ENCODE measurements around the gene NXPH3.
"Not testable (repeated sequence)": the region's sequence is repeated elsewhere in the genome, so short reads cannot be mapped to it uniquely, and the experiment has no call there.

The NXPH3 gene
- total RNA-seq, result 0 to 0.54 (median 0) reads per million in 4 experiments

DNA sequence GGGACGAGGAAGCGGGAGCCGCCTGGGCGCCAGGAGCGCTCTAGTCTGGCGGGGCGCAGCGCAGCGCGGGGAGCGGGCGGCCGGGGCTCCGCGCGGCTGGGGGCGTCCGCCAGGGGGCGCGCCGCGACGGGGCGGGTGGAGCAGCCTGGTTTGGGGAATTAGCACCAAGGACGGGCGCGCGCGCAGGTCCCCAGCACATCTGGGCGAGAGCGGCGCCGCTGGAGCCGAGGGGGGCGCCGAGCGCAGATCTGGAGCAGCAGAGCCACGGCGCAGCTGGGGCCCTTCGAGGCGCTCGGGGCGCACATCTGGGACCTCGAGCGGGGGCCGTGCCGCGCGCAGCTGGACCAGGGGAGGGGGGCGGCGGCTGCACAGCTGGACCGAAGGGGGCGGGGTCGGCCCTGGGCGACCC, at the start of gene NXPH3:
Gene NXPH3 (plus strand): TSS at position 193 of the 409 bp plus-strand sequence. CDS start 349 bp downstream, outside the sequence.
- DNase-seq, result peak; percentile 49

DNA sequence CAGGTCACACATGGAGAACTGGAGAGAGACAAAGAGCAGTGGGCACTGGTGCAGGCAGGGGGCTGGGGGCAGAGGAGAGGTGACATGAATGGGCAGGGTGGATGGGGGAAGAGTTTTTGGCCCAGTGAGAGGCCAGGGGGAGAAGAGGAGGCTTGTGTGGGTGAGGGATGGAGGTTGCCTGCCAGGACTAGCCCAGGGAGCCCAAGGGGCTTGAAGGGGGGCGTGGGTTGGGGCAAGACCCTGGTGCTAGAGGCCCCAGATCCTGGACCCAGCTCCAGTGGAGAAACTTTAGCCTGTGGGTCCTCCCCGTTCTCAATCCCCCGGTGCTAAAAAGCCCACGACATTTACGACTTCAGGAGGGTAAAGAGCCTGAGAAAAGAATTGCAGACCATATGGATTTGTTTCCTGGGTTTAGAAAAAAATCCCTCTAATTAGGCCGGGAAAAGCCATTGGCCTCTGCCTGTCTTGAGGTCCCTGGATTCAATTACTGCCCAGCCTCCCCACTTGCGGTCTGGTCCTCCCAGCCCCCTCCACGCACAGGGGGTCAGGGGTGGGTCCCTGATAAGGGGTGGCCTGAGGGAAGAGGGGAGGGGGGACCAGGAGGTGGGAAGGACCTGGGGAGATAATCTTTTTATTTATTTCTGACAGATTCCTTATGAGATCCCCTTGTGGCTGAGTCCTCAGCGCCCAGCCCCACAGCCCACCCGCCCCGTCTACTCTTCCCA, 47.6 kb upstream of the NXPH3 start:
- DNase-seq, result no peak

DNA sequence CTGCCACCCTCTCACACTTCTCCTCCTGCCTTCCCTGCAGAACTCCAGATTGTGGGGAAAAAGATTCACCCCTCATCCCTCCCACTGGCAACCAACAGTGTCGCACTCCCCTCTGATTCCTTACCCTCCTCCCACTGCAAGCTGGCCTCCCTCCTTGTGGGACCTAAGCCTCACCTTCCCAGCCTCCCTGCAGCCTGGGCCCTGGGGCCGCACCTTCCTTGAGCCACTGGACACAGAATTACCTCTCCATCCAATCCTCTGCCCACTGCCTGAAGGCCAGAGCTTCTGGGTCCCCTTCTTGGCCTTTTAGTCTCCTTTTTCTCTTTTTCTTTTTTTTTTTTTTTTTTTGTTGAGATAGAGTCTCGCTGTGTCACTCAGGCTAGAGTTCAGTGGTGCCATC, 46.7 kb upstream of the NXPH3 start:
- no peak for DNase-seq

DNA sequence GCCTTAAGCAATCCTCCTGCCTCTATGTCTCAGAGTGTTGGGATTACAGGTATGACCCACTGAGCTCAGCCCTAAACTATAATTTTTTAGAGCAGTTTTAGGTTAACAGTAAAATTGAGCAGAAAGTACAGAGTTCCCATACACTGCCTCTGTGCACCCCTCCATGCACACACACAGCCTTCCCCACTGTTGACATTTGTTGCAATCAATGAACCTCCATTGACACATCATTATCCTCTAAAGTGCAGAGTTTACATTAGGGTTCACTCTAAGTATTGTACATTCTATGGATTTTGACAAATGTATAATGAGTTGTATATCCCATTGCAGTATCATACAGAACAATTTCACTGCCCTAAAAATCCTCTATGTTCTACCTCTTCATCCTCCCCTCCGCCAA, 45.6 kb upstream of the NXPH3 start:
- no peak for DNase-seq

DNA sequence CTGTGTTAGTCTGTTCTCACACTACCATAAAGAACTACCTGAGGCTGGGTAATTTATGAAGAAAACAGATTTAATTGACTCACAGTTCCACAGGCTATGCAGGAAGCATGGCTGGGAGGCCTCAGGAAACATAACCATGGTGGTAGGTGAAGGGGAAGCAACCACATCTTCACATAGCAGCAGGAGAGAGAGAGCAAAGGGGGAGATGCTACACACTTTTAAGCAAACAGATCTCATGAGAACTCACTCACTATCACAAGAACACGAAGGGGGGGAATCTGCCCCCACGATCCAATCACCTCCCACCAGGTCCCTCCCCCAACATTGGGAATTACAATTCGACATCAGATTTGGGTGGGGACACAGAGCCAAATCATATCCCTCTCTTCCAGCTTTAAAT, 31.8 kb upstream of the NXPH3 start:
- no peak for DNase-seq

DNA sequence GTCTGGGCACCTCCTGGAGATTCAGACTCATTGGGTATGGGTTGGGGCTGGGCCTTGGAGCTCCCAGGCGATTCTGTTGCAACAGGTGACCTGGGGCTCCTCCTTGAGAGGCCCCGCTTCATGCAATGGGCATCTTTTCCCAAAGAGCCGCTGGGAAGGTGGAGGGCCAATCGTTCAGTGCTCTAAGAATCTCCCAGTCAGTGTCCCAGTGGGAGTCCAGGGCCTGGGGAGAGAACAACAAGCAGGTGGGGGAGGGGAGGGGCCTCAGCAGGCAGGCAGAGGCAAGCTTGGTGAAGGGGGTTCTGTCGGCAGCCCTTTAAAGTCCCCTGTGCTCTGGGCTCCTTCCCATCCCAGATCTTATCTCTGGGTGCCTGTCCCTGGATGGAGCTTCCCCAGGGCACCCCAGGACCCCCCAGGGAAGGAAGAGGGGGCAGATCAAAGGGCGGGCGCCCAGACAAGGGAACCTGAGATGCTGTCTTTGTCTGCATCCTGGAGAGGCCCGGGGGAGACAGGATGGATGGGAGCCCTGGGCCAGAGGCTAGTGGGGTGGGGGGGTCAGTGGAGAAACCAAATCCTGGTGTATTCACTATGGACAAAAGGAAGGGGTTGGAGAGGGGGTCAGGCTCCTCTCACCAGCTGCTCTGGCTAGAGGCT, 30.5 kb upstream of the NXPH3 start:
- DNase-seq, result no peak

DNA sequence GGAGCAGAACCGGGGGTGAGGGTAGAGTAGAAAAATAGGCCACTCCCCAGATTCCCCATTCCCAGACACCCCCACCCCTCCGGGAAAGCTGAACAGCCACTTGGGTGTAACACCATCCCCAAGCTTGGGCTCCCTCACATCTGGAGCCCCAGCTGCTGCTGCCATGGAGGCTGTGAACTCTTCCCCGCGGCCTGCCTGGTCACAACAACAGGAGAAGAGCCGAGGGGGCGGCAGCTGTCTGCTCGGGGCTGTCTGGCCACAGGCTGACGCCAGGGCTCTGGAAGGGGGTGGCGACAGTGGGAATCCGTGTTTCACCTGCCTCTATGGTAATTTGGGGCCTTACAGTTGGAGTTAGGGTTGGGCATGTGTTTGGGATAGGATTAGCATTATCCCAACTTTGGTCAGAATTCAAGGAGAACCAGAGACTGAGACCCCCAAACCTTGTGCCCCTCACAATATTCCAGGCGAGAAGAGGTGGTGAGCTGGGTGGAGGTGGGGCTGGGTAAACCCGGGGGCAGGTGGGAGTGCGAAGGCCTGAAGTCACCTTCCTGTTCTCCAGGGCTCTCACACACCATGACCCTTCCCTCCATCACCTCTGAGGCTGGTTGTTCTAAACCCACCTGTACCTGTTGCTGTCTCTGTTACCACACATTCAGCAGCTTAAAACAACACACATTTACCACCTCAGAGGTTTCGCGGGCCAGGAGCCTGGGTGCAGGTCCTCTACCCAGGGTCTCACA, 29.7 kb upstream of the NXPH3 start:
- no peak for DNase-seq

DNA sequence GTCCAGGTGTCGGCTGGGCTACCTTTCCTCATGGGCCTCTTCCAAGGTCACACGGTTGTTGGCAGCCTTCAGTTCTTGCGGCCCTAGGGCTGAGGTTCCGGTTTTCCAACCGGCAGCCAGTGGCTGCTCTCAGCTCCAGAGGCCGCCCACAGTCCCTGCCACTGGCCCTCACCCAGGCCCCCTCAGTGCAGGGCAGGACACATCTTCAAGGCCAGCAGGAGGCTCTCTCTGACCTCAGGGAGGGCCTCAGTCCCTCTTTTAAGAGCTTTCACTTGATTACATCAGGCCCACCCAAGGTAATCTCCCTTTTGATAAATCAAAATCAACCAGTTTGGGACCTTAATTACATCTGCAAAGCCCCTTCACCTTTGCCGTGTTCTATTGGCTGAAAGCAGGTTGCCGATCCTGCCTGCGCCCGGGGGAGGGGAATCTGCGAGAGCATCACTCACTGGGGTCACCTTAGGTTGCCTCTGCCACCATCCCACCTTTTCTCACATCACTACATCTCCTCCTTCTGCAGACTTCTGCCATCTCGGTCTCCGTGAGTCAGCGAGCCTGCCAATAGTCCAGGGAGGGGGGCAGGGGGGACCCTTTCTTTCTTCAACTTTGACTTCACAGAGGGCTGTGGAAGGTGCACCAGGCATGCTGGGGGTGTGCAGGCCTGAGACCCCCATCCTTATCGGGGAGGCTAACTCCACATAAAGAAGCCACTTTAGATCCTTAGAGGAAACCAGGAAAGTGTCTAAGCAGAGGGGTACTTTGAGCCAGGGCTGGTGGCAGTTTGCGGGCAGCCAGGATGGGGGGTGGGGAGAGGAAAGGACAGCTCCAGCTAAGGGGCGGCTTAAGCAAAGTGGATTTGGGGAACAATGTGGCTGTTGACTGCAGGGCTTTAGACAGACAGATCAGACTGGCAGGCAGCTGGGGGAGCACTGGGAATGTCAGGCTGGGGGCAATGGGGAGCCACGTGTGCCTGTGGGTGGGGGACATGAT, 28.8 kb upstream of the NXPH3 start:
- no peak for DNase-seq

DNA sequence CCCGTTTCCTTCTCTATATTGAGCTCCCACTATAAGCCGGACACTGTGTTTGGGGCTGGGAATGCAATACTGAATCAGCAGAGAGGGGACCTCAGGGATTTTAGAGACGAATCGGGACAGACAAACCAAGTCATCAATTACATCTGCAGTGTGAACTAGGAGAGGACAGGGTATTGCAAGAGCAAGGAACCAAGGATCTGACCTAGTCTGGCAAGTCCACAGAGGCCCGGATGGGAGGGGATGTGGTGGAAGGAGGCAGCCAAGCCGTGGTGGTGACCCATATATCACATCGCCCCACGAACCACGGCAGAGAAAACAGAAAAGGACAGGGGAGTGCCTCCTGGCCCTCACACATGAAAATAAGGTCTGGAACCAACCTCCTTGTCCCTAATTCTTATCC, 28.1 kb upstream of the NXPH3 start:
- no peak for DNase-seq

DNA sequence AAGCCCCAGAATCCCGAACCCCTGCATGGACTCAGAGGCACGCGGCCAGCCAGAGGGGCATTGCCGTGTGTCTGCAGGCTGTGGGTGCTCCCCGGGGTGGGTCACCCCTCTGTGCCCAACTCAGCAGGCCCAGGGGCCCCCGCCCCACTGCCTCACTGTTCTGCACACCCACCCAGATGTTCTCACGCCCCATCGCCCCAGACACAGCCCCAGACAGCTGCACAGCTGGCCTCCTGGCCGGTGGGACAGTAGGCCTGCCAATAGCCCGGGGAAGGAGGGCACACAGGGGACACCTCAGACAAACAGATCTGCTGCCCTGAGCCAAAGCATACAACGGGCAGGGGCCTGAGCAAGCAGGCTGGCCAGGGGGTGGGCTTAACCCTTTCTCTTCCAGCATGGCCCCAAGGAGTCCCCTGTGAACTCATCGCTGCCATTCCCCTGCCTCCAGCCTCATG, 27.6 kb upstream of the NXPH3 start:
- no peak for DNase-seq

DNA sequence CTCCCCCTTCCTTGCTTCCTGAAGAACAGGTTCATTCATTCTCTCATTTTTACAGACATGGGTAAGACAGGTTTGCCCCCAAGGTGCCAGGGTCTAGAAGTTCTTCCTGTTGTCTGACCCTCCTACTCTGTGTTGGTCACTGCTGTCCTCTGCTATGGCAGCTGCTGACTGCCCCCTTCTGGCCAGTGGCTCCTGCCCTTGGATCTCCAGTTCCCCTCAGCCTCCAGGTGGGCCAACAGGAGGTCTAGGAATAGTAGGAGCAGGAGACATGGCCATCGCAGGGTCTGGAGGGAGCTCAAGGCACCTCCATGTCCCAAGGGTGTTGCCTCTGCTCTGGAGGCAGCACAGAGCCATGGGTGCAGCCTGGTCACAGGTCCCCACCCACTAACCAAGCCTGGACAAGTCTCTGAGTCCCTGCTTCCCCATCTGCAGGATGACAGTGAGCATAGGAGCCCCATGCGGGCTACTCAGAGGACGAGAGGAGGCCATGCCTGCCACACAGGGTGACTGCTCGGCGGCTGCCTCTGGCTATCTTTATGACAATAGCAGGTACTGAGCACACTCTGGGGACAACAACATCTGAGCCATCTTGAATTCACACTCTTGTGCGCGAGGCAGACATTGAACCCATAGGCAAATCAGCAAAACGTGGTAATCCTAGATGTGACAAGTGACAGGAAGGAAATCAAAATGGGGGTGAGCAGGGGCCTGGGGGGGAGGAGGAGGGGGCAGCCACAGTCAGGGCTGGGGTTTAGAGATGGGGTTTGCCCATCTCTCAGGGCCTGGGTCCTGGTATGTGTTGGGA, 27.0 kb upstream of the NXPH3 start:
- DNase-seq, result no peak

DNA sequence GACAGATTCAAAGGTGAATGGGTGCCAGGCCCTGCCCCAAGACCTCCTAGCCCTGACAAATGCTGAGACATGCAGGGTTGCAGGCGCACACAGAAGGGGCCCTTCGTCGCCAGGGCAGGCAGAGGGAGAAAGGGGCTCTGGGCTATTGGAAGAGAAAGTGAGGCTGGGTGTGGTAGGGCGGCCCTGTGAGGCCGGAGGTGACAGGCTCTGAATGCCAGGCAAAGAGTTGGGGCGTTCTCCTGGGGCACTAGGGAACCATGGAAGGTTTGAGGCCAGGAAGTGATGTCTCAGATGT, 26.4 kb upstream of the NXPH3 start:
- DNase-seq, result no peak

DNA sequence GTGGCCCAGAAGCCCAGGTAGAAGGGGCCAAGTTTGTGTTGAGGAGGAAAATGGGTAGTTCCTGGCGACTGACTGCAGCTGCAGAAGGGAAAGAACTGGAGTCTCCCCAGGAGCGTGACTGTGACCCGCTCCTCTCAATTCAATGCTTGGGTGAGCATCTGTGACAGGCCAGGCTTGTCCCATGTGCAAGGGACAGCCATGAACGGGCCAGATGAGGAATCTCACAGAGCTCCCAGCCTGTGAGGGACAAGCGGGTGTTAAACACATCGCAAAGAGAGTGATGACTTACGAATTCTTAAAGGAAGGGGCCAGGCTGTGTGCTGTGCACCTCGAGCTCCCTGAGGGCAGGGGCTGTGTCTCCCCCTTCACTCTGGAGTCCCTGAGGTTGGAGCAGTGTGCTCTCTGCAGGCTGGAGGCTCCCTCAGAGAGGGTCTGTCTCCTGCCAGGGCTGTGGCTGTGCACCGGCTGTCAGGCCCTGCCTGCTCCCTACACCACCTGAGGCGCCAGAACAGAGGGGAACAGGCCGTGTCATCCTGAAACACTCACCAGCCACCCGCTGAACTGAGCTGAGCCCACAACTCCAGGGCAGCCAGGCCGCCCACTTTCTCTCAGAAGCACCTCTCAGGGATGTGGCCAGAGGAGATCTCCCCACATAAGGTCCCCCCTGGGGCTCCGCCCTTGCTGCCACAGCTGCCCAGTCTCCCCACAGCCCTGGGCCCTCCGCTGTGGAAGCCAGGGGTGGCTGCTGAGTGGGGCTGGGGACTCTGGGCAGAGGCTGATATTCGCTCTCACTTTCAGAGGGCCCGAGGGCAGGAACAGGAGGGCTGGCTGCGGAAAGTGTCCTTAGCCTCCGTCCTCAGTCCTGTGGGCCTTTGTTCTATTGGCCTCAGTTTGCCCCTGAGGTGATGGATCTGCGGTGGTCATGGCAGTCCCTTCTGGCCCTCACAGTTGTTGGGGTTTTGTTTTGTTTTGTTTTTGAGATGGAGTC, 25.7 kb upstream of the NXPH3 start:
- no peak for DNase-seq

DNA sequence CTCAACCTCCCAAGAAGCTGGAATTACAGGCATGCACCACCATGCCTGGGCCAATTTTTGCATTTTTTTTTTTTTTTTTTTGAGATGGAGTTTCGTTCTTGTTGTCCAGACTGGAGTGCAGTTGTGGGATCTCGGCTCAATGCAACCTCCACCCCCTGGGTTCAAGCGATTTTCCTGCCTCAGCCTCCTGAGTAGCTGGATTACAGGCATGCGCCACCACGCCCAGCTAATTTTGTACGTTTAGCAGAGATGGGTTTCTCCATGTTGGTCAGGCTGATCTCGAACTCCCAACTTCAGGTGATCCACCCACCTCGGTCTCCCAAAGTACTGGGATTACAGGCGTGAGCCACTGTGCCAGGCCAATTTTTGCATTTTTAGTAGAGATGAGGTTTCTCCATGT, 24.9 kb upstream of the NXPH3 start:
- DNase-seq, result not testable (repeated sequence)

DNA sequence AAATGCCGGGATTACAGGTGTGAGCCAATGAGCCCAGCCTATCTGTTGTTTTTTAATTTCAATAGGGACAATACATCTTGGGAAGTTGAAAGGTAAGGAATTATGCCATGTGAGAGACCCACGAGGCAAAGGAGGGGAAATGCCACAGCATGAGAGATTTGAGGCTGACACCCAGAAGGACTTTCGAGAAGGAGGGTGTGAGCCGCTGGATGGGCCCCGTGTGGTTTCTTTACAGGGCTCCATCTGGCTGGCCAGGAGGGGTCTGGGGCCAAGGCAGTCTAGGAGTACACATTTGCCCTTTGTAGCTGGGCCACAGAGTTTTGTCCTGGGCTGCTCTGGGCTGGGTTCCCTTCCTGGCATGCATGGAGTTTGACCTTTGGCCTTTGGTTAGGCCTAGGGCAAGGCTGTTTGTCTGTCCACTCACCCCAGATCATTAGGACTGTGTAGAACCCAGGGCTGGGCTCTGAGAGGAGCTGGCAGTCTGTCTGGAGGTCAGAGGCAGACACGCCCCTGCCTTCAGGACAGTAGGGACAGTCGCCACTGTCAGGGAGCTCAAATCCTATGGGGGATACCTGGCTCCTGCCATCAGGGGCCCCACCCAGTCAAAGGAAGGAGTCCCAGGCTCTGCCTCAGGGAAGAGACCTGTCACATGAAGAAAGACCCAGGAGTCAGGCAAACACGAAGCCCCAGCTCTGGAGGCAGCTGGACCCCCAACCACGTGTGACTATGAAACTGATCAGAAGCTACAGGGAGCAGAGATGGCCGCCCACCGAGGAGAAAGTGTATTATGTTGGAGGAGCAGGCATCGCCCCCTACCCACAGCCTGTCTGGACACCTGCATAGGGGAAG, 24.2 kb upstream of the NXPH3 start:
- no peak for DNase-seq

DNA sequence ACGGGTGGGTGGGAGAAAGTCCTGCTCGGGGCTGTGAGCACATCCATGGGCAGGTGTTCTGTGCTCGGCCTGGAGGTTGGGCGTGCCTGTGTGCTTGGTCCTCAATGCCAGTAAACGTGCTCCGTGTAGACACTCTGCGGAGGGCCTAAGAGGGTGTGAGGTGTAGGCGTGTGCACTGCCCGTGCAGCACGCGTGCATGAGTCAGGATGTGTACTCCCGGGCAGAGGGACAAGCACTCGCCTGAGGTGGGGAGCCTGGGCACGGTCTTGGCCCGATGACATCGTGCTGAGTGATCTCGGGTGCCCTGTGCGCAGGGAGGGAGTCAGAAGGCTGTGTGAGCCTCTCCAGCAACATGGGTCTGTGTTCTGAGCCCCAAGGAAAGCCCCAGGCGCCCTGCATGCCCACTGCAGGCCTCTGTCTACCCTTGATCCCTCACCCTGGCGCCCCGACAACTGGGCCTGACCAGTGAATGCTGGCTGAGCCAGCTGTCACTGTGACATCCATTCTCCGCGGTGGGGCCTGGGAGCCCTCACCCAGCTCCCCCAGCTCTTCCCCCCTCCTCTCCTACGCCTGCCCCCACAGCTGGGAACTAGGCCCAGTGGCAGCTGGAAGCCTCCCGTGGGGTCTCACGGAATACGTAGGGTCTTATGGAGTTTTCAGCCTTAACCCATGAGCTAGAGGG, 23.5 kb upstream of the NXPH3 start:
- DNase-seq, result no peak

DNA sequence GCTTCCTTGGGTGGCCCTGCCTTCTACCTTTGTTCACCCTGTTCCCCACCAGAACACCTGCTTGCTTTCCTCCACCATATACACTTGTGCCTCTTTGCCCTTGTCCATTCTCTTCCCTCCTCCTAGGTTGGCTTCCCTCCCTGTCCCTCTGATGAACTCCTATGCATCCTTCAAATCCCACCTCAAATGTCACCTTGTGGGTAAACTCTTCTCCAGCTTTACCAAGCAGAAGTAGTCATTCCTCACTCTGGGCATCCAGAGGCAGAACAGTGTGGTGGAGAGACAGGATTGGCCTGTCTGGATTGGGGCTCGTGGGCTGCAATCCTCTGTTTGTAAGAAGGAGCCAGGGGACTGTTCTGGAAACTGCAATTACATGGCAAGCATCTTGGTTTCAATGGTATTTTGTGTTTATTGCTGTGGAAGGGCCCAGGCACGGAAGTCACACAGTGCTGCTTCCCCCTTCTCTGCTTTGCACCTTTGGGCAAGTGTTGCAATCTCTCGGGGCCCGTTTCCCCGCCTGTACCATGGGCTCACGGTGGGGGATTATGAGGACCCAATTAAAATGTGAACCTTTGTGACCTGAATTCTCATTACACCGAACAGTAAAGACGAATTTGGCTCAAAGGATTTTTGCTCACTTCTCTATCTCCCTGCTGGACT, 21.9 kb upstream of the NXPH3 start:
- no peak for DNase-seq
